Lower leg skin (tissue), 3 donors: ENCODE measurements around the gene MAD1L1.

Experiments used
- POLR2A ChIP-seq, 2 donors: fragments of 450-650 bp; IDR thresholded peaks; one replicate each; pipeline ENCODE4 v1.6.1; 2016 to 2017; ENCODE audit warnings: antibody characterized with exemption in 2 of 2, mild to moderate bottlenecking in 1 of 2, moderate library complexity in 1 of 2
- TF ChIP-seq, protein P1 (sequence below), 3 donors: fragments of 450-650 bp; IDR thresholded peaks; one replicate each; pipeline ENCODE4 v1.5.1; 2016; ENCODE audit warnings: antibody characterized with exemption in 3 of 3, mild to moderate bottlenecking in 3 of 3, moderate library complexity in 2 of 3

DNA sequence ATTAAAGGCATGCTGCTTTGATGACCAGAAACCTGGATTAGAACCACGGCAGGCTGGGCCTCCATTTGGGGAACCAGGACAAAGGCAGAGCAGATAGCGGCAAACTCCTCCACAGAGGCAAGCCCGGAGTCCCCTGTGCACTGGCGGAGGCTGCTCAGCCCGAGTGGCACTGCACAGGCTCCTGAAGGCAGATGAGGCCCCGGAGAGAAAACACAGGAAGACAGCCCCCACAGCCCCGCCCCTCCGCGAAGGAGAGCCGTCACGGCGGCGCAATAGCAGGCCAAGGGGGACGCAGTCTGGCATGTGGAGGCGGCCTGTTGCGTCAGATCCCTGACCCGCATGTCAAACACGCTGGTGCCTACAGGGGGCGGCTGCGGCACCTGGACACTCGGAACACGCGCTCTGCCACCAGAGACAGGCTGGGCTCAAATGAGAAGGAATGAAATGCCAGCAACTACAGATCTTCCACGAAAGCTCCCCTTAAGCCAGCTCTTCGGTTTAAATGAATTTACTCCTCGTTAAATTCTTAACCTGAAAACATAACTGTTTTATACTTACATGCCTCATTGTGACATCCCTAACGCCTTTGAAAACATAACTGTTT is 128.5 kb downstream of the MAD1L1 start:
- TF ChIP-seq, protein P1, sequence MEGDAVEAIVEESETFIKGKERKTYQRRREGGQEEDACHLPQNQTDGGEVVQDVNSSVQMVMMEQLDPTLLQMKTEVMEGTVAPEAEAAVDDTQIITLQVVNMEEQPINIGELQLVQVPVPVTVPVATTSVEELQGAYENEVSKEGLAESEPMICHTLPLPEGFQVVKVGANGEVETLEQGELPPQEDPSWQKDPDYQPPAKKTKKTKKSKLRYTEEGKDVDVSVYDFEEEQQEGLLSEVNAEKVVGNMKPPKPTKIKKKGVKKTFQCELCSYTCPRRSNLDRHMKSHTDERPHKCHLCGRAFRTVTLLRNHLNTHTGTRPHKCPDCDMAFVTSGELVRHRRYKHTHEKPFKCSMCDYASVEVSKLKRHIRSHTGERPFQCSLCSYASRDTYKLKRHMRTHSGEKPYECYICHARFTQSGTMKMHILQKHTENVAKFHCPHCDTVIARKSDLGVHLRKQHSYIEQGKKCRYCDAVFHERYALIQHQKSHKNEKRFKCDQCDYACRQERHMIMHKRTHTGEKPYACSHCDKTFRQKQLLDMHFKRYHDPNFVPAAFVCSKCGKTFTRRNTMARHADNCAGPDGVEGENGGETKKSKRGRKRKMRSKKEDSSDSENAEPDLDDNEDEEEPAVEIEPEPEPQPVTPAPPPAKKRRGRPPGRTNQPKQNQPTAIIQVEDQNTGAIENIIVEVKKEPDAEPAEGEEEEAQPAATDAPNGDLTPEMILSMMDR (IDR thresholded peaks at IDR 0.05) = no peak
- TF ChIP-seq POLR2A (IDR thresholded peaks at IDR 0.05) = no peak
